ENCODE measurements around the gene FOXI1.

The FOXI1 gene

GRCh38 chr5:170131235-170131634 lies 25.5 kb downstream of the FOXI1 start:
- TF ChIP-seq GATA2 (IDR thresholded peaks at IDR 0.05; ENCODE audit: low read depth, low read length): no peak
- no peak for TF ChIP-seq GATA3 (IDR thresholded peaks at IDR 0.05; ENCODE audit: low read depth, low read length)

DNA sequence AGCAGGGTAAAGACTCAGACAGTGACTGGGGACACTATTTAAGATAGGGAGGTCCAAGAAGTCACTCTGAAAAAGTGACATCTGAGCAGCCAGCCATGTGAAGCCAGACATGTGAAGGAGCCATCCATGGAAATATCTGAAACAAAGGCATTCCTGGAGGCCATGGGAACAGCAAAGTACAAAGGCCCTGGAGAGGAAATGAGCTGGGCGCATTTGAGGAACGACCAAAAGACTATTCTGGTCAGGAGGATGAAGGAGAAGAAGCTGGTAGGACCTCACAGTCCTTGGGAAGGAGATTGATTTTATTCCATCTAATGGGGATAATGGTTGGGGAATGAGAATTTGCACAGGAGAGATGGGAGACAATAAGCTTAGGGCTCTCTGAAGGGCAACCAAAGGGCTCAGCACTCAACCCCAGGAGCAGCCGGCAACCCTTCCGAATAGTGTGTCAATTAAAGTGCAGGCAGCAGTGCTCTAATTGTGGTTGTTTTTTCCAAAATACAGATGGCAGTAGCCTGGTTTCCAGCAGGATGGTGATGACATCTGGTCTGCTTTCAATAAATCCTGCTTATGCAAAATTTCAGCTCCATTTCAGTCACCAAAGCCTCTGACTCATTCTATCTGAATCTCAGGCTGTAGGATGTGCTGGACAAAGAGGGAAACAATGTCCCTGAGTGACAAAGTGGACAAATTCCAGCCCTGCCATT lies 26.7 kb downstream of the FOXI1 start:
- no peak for TF ChIP-seq GATA3 (IDR thresholded peaks at IDR 0.05; ENCODE audit: low read depth, low read length)
- no peak; the same call in 1 of the 2 replicates for TF ChIP-seq GATA2 (IDR thresholded peaks at IDR 0.05; ENCODE audit: low read depth, low read length)

DNA sequence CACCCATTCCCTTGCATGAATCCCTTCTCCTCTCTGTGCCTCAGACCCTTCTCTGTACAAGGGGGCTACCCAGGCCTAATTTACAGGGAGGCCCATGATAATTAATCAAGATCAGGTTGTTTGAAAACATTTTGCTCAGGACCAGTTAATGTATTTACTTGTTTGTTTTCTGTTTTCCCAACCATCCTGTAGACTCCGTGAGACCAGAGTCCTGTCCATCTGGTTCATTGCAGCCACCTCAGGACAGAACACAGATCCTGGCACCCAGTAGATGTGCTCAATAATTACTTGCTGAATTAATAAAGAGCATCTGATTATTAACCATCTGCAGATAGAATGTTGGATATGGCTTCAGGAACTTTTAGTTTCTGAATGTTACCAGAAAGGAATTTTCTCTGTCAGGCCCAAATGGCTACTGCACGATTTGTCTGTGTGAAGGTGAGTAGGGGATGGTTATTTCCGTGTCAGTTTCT lies 27.3 kb downstream of the FOXI1 start:
- no peak for TF ChIP-seq GATA3 (IDR thresholded peaks at IDR 0.05; ENCODE audit: low read depth, low read length)
- TF ChIP-seq GATA2 (IDR thresholded peaks at IDR 0.05; ENCODE audit: low read depth, low read length): no peak

- TF ChIP-seq GATA3 (IDR thresholded peaks at IDR 0.05; ENCODE audit: low read depth, low read length) (no peak), GATA2 (IDR thresholded peaks at IDR 0.05; ENCODE audit: low read depth, low read length) (no peak)
Measured at GRCh38 chr5:170135796-170136490, 30.2 kb downstream of the FOXI1 start.

DNA sequence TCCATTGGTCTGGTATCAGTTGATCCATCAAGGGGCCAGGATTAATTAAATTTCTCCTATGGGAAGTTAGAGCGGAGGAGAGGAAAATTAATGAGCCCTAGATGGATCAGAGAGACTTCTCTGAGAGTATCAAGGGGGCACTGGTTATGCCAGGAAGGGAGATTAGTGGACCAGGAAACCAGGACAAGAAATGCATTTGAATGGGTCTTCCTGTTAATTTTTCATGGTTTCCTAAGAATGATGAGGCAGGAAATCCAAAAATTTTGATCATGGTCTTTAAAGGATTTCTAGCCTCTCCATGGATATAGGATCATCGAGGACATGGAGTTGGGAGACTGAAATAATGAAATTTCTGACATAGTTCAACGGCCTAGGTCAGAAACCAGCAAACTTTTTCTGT lies 30.8 kb downstream of the FOXI1 start:
- TF ChIP-seq GATA2 (IDR thresholded peaks at IDR 0.05; ENCODE audit: low read depth, low read length) (no peak), GATA3 (IDR thresholded peaks at IDR 0.05; ENCODE audit: low read depth, low read length) (no peak)

DNA sequence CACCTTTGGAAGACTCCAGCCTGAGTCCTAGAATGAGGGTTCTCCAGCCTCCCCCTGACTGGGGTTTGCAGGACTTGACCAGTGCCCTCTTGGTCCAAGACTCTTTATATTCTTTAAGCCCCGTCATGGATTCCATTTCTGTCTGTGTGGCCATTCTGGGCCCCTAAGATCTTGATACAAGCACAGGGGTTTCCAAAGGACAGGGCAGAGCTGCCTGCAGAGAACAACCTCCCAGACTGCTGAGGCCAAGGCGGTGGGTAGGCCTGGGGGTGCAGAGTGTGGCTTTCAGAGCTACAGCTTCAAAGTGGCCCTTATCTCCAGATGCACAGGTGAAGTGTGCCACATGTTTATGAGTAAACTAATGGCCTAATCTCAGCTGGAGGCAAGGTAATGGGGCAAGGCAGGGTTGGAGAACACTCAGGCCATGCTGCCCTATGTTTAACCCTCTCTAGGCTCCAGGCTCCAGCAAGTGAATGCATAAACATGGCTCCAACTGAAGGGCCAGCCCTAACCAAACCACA lies 32.1 kb downstream of the FOXI1 start:
- TF ChIP-seq GATA2 (IDR thresholded peaks at IDR 0.05; ENCODE audit: low read depth, low read length): no peak

- no peak for TF ChIP-seq GATA3 (IDR thresholded peaks at IDR 0.05; ENCODE audit: low read depth, low read length)
- no peak for TF ChIP-seq GATA2 (IDR thresholded peaks at IDR 0.05; ENCODE audit: low read depth, low read length)
Measured at GRCh38 chr5:170138273-170138672, 32.6 kb downstream of the FOXI1 start.

DNA sequence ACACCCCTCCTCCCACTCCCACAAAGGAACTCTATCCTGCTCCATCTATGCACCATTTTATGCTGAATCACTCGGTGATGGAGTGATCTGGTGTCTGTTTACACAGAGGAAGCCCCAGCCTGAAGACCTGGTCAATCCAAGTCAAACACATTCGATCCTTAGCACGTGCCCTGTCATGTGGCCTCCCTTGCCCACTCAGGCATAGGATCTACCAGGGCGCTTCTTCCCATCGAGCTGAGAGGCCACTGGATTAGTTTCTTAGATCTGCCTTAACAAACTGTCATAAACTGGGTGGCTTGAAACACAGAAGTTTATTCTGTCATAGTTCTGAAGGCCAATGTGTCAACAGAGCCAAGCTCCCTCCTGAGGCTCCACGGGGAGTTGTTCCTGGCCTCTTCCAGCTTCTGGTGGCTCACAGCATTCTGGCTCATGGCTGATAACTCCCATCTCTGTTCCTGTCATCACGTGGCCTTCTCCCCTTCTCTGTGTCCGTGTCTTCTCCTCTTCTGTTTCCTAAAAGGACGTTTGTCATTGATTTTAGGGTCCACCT lies 34.2 kb downstream of the FOXI1 start:
- TF ChIP-seq GATA2 (IDR thresholded peaks at IDR 0.05; ENCODE audit: low read depth, low read length) (no peak), GATA3 (IDR thresholded peaks at IDR 0.05; ENCODE audit: low read depth, low read length) (no peak)

GRCh38 chr5:170141636-170142035 lies 35.9 kb downstream of the FOXI1 start:
- TF ChIP-seq GATA2 (IDR thresholded peaks at IDR 0.05; ENCODE audit: low read depth, low read length) (no peak), GATA3 (IDR thresholded peaks at IDR 0.05; ENCODE audit: low read depth, low read length) (no peak)

GRCh38 chr5:170142196-170142595 lies 36.5 kb downstream of the FOXI1 start:
- TF ChIP-seq GATA2 (IDR thresholded peaks at IDR 0.05; ENCODE audit: low read depth, low read length) (no peak), GATA3 (IDR thresholded peaks at IDR 0.05; ENCODE audit: low read depth, low read length) (no peak)

DNA sequence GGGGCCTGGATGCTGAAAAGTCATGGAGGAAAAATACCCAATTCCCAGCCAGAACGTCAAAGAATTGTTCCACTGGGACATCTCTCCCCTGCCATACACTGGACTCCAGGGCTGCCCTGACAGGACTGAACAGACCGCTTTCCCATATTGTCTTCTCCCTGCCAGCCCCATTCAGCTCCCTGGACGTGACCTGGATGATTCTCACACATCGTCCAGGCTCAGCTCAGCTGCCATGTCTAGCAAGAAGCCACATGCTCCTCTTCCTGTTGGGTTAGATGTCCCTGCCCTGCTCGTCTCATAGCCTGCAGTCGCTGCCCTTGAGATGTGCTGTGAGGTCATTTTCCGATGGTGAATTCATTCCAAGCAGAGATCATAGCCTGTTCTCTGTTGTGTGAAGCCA lies 37.4 kb downstream of the FOXI1 start:
- TF ChIP-seq GATA2 (IDR thresholded peaks at IDR 0.05; ENCODE audit: low read depth, low read length): no peak
- TF ChIP-seq GATA3 (IDR thresholded peaks at IDR 0.05; ENCODE audit: low read depth, low read length): no peak

- TF ChIP-seq GATA2 (IDR thresholded peaks at IDR 0.05; ENCODE audit: low read depth, low read length): no peak
Measured at GRCh38 chr5:170143710-170144109, 38.0 kb downstream of the FOXI1 start.

DNA sequence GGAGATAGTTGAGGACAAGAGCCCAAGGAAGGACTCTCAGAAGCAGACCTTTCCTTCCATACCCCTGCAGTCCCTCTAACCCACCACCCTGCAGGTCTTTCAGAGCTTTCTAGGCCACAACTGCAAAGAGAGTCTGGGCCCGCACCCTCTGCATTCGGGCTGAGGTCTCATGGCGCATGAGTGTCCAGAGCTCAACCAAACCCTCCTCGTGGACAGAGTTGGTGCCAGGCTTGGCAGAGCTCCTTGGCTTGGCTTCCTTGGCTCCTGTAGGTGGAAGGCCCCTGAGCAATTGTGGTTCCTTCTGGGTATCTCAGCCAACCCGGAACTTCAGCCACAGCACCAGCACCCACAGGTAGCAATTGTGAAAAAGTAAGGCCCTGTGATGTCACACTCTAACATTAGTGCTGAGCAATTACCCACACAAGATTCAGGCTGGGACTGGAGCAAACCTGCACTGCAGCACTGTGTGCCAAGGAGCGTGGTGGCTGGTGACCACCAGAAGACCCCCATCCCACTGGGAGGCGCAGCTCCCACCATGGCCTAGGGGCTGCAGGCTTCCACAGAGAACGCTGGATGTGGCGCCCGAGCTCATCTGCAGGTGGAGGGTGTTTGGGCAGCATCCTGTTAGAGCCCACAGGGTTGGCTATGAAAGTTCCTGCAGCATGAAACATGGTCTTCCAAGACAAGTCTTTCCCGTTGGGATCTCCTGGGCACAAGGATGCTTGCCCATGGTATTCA lies 38.8 kb downstream of the FOXI1 start:
- no peak for TF ChIP-seq GATA2 (IDR thresholded peaks at IDR 0.05; ENCODE audit: low read depth, low read length)

DNA sequence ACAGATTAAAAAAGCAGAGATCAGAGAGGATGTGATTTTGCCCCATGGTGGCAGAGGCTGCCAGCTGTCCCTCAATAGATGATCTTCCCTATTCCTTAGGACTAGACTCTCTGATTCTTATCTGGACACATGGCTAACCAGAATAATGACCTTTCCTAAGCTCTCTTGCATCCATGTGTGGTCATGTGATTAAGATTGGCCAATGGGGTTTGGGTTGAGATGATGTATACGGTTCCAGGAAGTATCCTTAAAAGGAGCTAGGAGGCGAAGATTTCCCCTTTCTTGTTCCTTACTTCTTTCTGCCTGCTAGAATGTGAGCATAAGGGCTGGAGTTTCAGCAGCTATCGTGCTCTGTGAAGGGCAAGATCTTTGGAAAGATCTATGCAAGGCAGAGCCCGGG lies 39.8 kb downstream of the FOXI1 start:
- no peak for TF ChIP-seq GATA2 (IDR thresholded peaks at IDR 0.05; ENCODE audit: low read depth, low read length)
- TF ChIP-seq GATA3 (IDR thresholded peaks at IDR 0.05; ENCODE audit: low read depth, low read length): no peak
